GM23248 (cell line): Measurements from ENCODE around the gene DEDD2. TPM values are rescaled to one million over a fixed set of nuclear protein-coding genes. Genes with fewer than 3 reads are reported as not detected.

ENCODE experiments used
- DNase-seq: peaks from one replicate; pipeline ENCODE4 v3.0.0-alpha.2; 2015
- H2AFZ ChIP-seq: fragments of 200-600 bp; sonication (generic); 2 replicates; pipeline ENCODE4 v1.6.1; 2016; ENCODE audit warnings: antibody characterized with exemption
- H3F3A ChIP-seq: fragments of 200-600 bp; sonication (generic); 2 replicates; pipeline ENCODE4 v1.6.1; 2016; ENCODE audit warnings: mild to moderate bottlenecking, antibody characterized with exemption, mixed run types; ENCODE audit not compliant: insufficient read depth
- H3K27ac ChIP-seq: fragments of 200-600 bp; sonication (generic); 2 replicates; pipeline ENCODE4 v1.5.1; 2016; ENCODE audit warnings: mild to moderate bottlenecking
- H3K27me3 ChIP-seq: fragments of 200-600 bp; sonication (generic); replicated peaks from 2 replicates; pipeline ENCODE4 v1.6.1; 2016; ENCODE audit warnings: mild to moderate bottlenecking; ENCODE audit not compliant: insufficient read depth
- H3K36me3 ChIP-seq: fragments of 200-600 bp; sonication (generic); 2 replicates; pipeline ENCODE4 v1.6.1; 2016; ENCODE audit warnings: low read depth, mild to moderate bottlenecking
- H3K4me1 ChIP-seq: fragments of 200-600 bp; sonication (generic); 2 replicates; pipeline ENCODE4 v1.6.1; 2016; ENCODE audit warnings: mild to moderate bottlenecking; ENCODE audit not compliant: insufficient read depth
- H3K4me2 ChIP-seq: fragments of 200-600 bp; sonication (generic); one replicate; pipeline ENCODE4 v1.6.1; 2016; ENCODE audit warnings: mild to moderate bottlenecking; ENCODE audit not compliant: unreplicated experiment
- H3K4me3 ChIP-seq: fragments of 200-600 bp; sonication (generic); 2 replicates; pipeline ENCODE4 v1.5.1; 2016; ENCODE audit warnings: mild to moderate bottlenecking
- H3K79me2 ChIP-seq: fragments of 200-600 bp; sonication (generic); 2 replicates; pipeline ENCODE4 v1.6.1; 2016; ENCODE audit warnings: mild to moderate bottlenecking; ENCODE audit not compliant: insufficient read depth
- H3K9ac ChIP-seq: fragments of 200-600 bp; sonication (generic); 2 replicates; pipeline ENCODE4 v1.6.1; 2016; ENCODE audit warnings: mild to moderate bottlenecking
- H3K9me2 ChIP-seq: fragments of 200-600 bp; sonication (generic); 2 replicates; pipeline ENCODE4 v1.6.1; 2016; ENCODE audit warnings: mixed run types, mild to moderate bottlenecking, moderate library complexity; ENCODE audit not compliant: insufficient read depth
- H3K9me3 ChIP-seq: fragments of 200-600 bp; sonication (generic); one replicate; pipeline ENCODE4 v1.6.1; 2017; ENCODE audit warnings: low read depth
- H4K20me1 ChIP-seq: fragments of 200-600 bp; sonication (generic); 2 replicates; pipeline ENCODE4 v1.6.0; 2016; ENCODE audit not compliant: insufficient read depth
- EZH2 ChIP-seq: fragments of 200-600 bp; sonication (generic); IDR thresholded peaks from 2 replicates; pipeline ENCODE4 v1.6.1; 2018; ENCODE audit warnings: antibody characterized with exemption, mild to moderate bottlenecking; ENCODE audit not compliant: insufficient read depth, poor library complexity, severe bottlenecking
- EZH2phosphoT487 ChIP-seq: fragments of 200-600 bp; sonication (generic); IDR thresholded peaks from 2 replicates; pipeline ENCODE4 v1.6.1; 2018; ENCODE audit warnings: antibody characterized with exemption, moderate library complexity, mild to moderate bottlenecking, low read depth; ENCODE audit not compliant: insufficient read depth
- WGBS, 2 experiments: methylation state at CpG; one replicate each; pipeline ENCODE4 v1.1.6; 2015 to 2017; ENCODE audit warnings: low lambda C conversion rate in 2 of 2, low coverage in 1 of 2; ENCODE audit errors: missing lambda C conversion rate in 2 of 2; 5-methylcytosine and 5-hydroxymethylcytosine counted together
- in situ Hi-C: fragments of 300-500 bp; cut with MboI; formaldehyde crosslinking; loops from 2 replicates; pipeline ENCODE4 v1.15.0; 2020
- polyA plus RNA-seq: library from polyadenylated mRNA; unstranded; fragments of >200 nt; fragmentation: Nextera tagmentation; extraction: Ambion mirVana; gene quantifications from 2 replicates; pipeline ENCODE4 v1.2.1, GENCODE V29; 2016
- total RNA-seq: library from RNA; depleted of rRNA; stranded (reverse); fragments of >200 nt; shearing (Covaris generic); gene quantifications from 2 replicates; pipeline ENCODE4 v1.2.3, GENCODE V29; 2014

DEDD2 gene
- total and polyA plus RNA-seq, 2 experiments from 2014 or later, result 21.1 to 27.8 TPM

DNA sequence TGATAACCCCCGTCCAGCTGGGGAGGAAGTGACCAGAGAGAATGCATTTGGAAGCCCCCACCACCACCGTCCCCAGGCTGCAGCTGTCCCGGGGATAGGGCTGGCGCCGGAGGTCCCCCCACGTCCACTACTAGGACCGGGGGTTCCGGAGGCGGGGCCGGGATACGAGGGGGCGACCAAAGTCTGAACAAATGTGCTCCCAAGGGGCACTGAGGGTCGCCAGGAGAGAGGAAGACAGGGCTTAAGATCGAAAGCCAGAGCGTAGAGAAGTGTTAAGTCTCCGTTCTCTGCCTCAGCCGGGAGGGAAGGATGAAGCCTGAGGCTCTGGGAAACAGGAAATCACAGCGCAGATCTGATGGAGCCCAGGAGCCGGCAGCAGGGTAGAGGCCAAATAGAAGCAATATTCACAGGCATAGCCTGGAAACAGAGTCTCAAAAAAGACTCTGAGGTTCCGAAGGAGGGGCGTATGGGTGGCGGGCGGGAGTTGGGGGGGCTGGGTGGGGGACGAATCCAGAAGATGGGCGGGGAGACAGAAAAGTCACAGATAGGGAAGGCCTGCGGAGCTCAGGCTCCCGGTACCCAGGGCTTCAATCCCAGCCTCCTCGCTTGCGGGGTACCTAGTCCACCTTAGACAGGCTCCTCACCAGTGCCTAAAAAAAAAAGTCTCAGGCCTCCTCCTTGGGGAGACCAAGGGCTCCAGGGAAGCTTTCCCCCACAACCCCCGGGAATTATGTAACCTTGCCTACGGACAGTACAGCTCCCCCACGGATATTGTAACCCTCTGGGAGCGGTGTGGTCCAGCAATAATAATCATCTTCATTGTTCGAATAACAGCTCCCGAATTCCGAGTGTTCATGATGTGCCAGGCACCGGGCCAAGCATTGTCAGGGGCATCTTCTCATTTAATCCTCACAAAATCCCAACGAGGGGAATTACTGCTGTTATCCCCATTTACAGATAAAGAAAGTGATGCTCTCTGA is 38.6 kb upstream of the DEDD2 start:
- Histone ChIP-seq H3K79me2 (peaks cover 35% of the 10 kb centered on the region), H2AFZ (peak overlapping the region; percentile 86), H3F3A (peaks cover 13% of the 10 kb centered on the region), H3K9me3 (no peaks in the 10 kb centered on the region), H3K4me1 (peaks cover 14% of the 10 kb centered on the region), H4K20me1 (no peaks in the 10 kb centered on the region), H3K9ac (peak overlapping the region; percentile 77), H3K27me3 (no peaks in the 10 kb centered on the region), H3K36me3 (no peaks in the 10 kb centered on the region), H3K9me2 (no peaks in the 10 kb centered on the region), H3K4me2 (peak overlapping the region; percentile 83), H3K27ac (peak overlapping the region; percentile 84), H3K4me3 (peak overlapping the region; percentile 79)
- 2 to 3% methylated on average over 33 to 38 of the region's 38 CpGs for whole genome bisulfite sequencing, 2 experiments
- peak; percentile 78 for DNase-seq
- TF ChIP-seq EZH2phosphoT487 (no peak), EZH2 (no peak)
- in situ Hi-C loops, result no loop called here

DNA sequence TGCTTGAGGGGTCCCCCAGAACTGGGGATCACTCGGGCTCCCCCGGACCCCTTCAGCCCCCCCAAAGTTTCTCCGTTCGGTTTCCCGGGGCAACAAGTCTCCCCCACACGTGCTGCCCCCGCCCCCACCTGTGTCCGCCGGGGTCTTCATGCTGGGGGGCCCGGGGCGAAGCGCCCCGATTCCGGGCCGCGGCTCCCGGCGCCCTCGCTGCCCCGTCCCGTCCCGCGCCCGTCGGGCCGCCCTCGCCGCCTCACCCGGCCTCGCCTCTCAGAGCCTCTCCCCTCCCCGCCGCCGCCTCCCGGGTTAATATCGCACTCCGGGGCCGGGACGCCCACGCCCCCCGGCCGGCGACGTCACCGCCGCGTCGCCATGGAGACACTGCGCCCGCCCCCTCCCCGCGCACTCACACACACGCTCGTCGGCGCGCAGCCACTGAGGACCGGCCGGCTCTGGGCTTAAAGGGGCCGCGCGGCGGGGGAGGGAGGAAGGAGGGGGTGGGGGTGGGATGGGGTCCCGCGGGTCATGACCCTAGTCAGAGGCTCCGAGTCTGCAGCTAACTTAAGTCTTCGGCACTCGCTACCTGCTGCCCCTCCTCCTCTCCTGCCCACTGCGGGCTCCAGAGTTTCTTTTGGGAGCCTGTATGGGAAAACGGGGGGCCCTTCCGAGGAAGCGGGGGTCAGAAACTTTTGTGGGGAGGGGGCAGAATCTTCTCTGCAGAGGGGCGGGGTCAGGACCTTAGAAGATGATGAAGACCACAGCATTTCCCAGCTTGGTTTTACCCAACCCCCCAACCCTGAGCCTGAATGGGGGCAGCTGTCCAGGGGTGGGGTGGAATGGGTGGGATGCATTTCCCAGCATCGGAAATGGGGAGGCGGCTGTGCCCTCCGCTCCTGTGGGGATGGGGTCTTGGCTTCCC is 37.6 kb upstream of the DEDD2 start, which contains the start of gene ERF:
Gene ERF (minus strand): TSS at position 279 of the 916 bp plus-strand sequence. CDS start 129 bp downstream, at position 150.
- H3K4me2 ChIP-seq, result peak within 1 kb of the TSS; percentile 83
- peaks cover 13% of the 10 kb centered on the region for H3F3A ChIP-seq
- H3K4me3 ChIP-seq, result peak within 1 kb of the TSS; percentile 79
- H3K9ac ChIP-seq, result peak within 1 kb of the TSS; percentile 95
- 0 to 2% methylated on average over 21 to 63 of the region's 75 CpGs for WGBS, 2 experiments
- TF ChIP-seq EZH2, result no peak
- TF ChIP-seq EZH2phosphoT487, result no peak
- peak within 1 kb of the TSS; percentile 86 for H2AFZ ChIP-seq
- no peaks in the 10 kb centered on the region for H3K36me3 ChIP-seq
- peaks cover 23% of the 10 kb centered on the region for H3K4me1 ChIP-seq
- in situ Hi-C loops, result no loop called here
- H3K27ac ChIP-seq, result peak within 1 kb of the TSS; percentile 94
- H3K9me3 ChIP-seq, result no peaks in the 10 kb centered on the region
- DNase-seq, result peak; percentile 96
- H3K9me2 ChIP-seq, result no peaks in the 10 kb centered on the region
- no peaks in the 10 kb centered on the region for H4K20me1 ChIP-seq
- no peaks in the 10 kb centered on the region for H3K27me3 ChIP-seq
- H3K79me2 ChIP-seq, result peaks cover 44% of the 10 kb centered on the region

DNA sequence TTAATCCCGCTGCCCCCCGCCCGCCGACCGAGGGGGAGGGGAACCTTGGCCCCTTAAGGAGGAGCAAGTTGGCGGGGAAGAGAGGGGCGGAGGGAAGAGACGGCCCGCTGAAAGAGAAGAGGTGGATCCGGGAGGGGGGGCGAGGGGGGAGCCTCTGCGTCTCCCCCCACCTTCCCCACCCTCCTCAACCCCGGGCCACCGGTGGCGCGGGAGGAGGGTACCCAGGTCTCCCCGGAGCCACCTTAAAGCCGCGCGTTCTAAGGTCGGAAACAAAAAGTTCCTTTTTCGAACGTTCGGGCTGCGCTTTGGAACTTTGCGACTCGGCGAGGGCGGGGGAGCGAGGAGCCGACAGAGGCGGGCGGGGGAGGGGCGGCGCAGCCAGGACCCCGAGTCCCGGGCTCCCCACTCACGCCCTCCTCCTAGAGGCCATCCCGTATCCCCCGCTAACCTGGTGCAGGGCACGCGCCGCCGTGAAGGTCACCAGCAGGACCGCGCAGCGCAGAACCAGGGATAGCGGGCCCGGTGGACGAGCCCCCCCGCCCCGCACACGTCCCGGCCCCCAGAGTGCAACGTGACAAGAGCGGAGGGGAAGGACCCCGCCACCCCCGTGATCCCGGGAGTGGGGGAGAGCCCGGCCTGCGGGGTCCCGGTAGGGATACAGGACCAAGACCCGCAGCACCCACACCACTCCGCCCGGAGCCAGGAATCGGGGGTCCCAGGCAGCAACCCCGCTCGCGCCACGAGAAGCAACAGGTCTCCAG is 36.8 kb upstream of the DEDD2 start:
- Histone ChIP-seq H3K4me1 (peaks cover 23% of the 10 kb centered on the region), H3K27ac (peak overlapping the region; percentile 94), H4K20me1 (no peaks in the 10 kb centered on the region), H3K27me3 (no peaks in the 10 kb centered on the region), H3K9me3 (no peaks in the 10 kb centered on the region), H3K4me3 (peak overlapping the region; percentile 79), H3K79me2 (peaks cover 53% of the 10 kb centered on the region), H2AFZ (no peak overlapping the region), H3K4me2 (peak overlapping the region; percentile 67), H3K36me3 (no peaks in the 10 kb centered on the region), H3F3A (peaks cover 13% of the 10 kb centered on the region), H3K9ac (peak overlapping the region; percentile 95), H3K9me2 (no peaks in the 10 kb centered on the region)
- TF ChIP-seq EZH2 (no peak), EZH2phosphoT487 (no peak)
- peak; percentile 84 for DNase-seq
- 0 to 2% methylated on average over 7 to 61 of the region's 70 CpGs for WGBS, 2 experiments
- in situ Hi-C loops, result no loop called here
